ENCODE measurements around the gene PTPRK. TPM values are rescaled to one million over a fixed set of nuclear protein-coding genes. Genes with fewer than 3 reads are reported as not detected.

The PTPRK gene
- total and polyA plus RNA-seq, 2 donors (not counting 1 experiment from before 2014, with no cell fraction given): 16.2 to 18.7 TPM

DNA sequence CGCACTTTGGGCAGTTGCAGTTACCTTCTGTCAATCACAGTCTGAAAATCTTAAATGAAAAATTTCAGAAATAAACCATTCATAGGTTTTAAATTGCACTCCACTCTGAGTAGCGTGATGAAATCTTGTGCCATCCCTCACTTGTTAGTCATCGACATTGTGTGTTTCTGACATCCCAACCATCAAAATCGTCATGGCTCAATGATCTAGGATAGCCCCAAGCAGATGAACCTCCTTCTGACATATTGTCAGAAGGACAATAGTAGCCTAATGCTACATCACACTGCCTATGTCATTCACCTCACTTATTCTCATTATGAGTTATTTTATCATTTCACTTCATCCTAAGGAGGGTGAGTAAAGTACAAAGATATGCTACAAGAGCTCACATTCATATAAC, 284.8 kb downstream of the PTPRK start:
- H3K27ac Mint-ChIP-seq: no peak overlapping the region
- POLR2A ChIA-PET: no interaction called here

DNA sequence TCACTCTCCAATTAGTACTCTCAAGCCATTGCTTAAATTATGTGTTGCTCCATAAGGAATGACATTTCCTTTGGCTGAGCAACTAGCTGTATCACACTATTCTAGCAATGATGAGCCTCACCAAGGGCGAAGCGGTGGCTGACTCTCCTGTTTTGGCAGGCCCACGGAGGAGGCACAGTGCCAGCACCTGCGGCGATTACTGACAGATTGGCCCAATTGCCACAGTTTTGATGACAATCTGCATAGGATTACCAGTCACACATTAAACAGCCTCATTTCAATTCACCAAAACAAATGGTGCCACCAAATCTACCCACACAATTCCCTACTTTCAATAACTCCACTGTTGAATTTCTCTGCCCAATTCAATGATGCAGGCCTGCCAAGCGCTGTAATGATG, 286.9 kb downstream of the PTPRK start:
- peaks cover 8% of the 10 kb centered on the region for H3K4me1 Mint-ChIP-seq
- intact Hi-C loops (cut with micrococcal nuclease): no loop called here
- H3K27ac Mint-ChIP-seq: no peak overlapping the region
- no peak overlapping the region for H2AFZ ChIP-seq (ENCODE audit: insufficient read depth, low read depth, low read length, poor library complexity, severe bottlenecking)
- DNase-seq: no peak
- peaks cover 3 to 14% of the 10 kb centered on the region in 2 donors for H3K4me1 ChIP-seq (ENCODE audit: control insufficient read depth in 2 of 2, insufficient read depth in 2 of 2, low read length in 2 of 2)
- ATAC-seq (ENCODE audit: low read depth): no peak
- peaks cover 4% of the 10 kb centered on the region for H4K20me1 ChIP-seq (ENCODE audit: control insufficient read depth, insufficient read depth, low read length, poor library complexity, severe bottlenecking)
- no peak overlapping the region for H3K9ac ChIP-seq (ENCODE audit: low read length)
- no peak overlapping the region for H3K27ac ChIP-seq (ENCODE audit: low read length in 2 of 2)
- WGBS (ENCODE audit: insufficient coverage): 98% methylated on average over 5 of the region's 6 CpGs
- CTCF ChIA-PET: no interaction called here
- no peak overlapping the region for H3K4me3 ChIP-seq (ENCODE audit: control extremely low read depth in 1 of 5, extremely low read depth in 1 of 5, insufficient read depth in 1 of 5, low read depth in 2 of 5, low read length in 4 of 5)
- H3K27me3 ChIP-seq (replicated peaks in 1 of 4; ENCODE audit: control extremely low read depth in 1 of 4, control insufficient read depth in 3 of 4, insufficient read depth in 4 of 4, low read length in 3 of 4): no peaks in the 10 kb centered on the region
- peaks cover 9 to 13% of the 10 kb centered on the region in 2 experiments for H3K36me3 ChIP-seq (replicated peaks in 1 of 2; ENCODE audit: control extremely low read depth in 1 of 2, control insufficient read depth in 1 of 2, extremely low read depth in 1 of 2, insufficient read depth in 2 of 2, low read length in 1 of 2)
- peaks cover 68% of the 10 kb centered on the region for H3K79me2 ChIP-seq (ENCODE audit: control insufficient read depth, insufficient read depth, low read length)
- no peak overlapping the region for H3K4me3 Mint-ChIP-seq
- POLR2A ChIA-PET: no interaction called here
- no peaks in the 10 kb centered on the region for H3K9me3 Mint-ChIP-seq (ENCODE audit: insufficient read depth)
- no peak overlapping the region for H3K4me2 ChIP-seq (replicated peaks; ENCODE audit: low read depth, low read length, poor library complexity, severe bottlenecking)
- no peaks in the 10 kb centered on the region for H3K9me3 ChIP-seq (ENCODE audit: control extremely low read depth in 1 of 3, control insufficient read depth in 2 of 3, insufficient read depth in 1 of 3, low read length in 2 of 3)
- H3K27me3 Mint-ChIP-seq: no peaks in the 10 kb centered on the region
- no peak for TF ChIP-seq EZH2 (IDR thresholded peaks at IDR 0.05; ENCODE audit: borderline replicate concordance, insufficient read depth, low read depth, low read length, poor library complexity, severe bottlenecking)
- TF ChIP-seq, protein P1, sequence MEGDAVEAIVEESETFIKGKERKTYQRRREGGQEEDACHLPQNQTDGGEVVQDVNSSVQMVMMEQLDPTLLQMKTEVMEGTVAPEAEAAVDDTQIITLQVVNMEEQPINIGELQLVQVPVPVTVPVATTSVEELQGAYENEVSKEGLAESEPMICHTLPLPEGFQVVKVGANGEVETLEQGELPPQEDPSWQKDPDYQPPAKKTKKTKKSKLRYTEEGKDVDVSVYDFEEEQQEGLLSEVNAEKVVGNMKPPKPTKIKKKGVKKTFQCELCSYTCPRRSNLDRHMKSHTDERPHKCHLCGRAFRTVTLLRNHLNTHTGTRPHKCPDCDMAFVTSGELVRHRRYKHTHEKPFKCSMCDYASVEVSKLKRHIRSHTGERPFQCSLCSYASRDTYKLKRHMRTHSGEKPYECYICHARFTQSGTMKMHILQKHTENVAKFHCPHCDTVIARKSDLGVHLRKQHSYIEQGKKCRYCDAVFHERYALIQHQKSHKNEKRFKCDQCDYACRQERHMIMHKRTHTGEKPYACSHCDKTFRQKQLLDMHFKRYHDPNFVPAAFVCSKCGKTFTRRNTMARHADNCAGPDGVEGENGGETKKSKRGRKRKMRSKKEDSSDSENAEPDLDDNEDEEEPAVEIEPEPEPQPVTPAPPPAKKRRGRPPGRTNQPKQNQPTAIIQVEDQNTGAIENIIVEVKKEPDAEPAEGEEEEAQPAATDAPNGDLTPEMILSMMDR (IDR thresholded peaks at IDR 0.05): no peak

More for the DNA sequence above, 284.8 kb downstream of the PTPRK start:
- CTCF ChIA-PET: no interaction called here
- DNase-seq: no peak
- Mint-ChIP-seq H3K4me1 (peaks cover 19% of the 10 kb centered on the region), H3K4me3 (no peak overlapping the region), H3K27me3 (no peaks in the 10 kb centered on the region), H3K9me3 (ENCODE audit: insufficient read depth) (no peaks in the 10 kb centered on the region)
- peaks cover 4% of the 10 kb centered on the region for H4K20me1 ChIP-seq (ENCODE audit: control insufficient read depth, insufficient read depth, low read length, poor library complexity, severe bottlenecking)
- no peak overlapping the region for H3K4me2 ChIP-seq (replicated peaks; ENCODE audit: low read depth, low read length, poor library complexity, severe bottlenecking)
- no peak overlapping the region for H3K27ac ChIP-seq (ENCODE audit: low read length in 2 of 2)
- intact Hi-C loops (cut with micrococcal nuclease): no loop called here
- no peak overlapping the region for H3K4me3 ChIP-seq (ENCODE audit: control extremely low read depth in 1 of 5, extremely low read depth in 1 of 5, insufficient read depth in 1 of 5, low read depth in 2 of 5, low read length in 4 of 5)
- no peak overlapping the region for H2AFZ ChIP-seq (ENCODE audit: insufficient read depth, low read depth, low read length, poor library complexity, severe bottlenecking)
- no peaks in the 10 kb centered on the region for H3K27me3 ChIP-seq (replicated peaks in 1 of 4; ENCODE audit: control extremely low read depth in 1 of 4, control insufficient read depth in 3 of 4, insufficient read depth in 4 of 4, low read length in 3 of 4)
- peaks cover 8 to 9% of the 10 kb centered on the region in 2 experiments for H3K36me3 ChIP-seq (replicated peaks in 1 of 2; ENCODE audit: control extremely low read depth in 1 of 2, control insufficient read depth in 1 of 2, extremely low read depth in 1 of 2, insufficient read depth in 2 of 2, low read length in 1 of 2)
- H3K9ac ChIP-seq (ENCODE audit: low read length): no peak overlapping the region
- TF ChIP-seq, protein P1 (IDR thresholded peaks at IDR 0.05): no peak
- no peak for TF ChIP-seq EZH2 (IDR thresholded peaks at IDR 0.05; ENCODE audit: borderline replicate concordance, insufficient read depth, low read depth, low read length, poor library complexity, severe bottlenecking)
- 93% methylated on average over 3 of the region's 4 CpGs for WGBS (ENCODE audit: insufficient coverage)
- H3K79me2 ChIP-seq (ENCODE audit: control insufficient read depth, insufficient read depth, low read length): peaks cover 70% of the 10 kb centered on the region
- no peaks in the 10 kb centered on the region for H3K9me3 ChIP-seq (ENCODE audit: control extremely low read depth in 1 of 3, control insufficient read depth in 2 of 3, insufficient read depth in 1 of 3, low read length in 2 of 3)
- peaks cover 7 to 25% of the 10 kb centered on the region in 2 donors for H3K4me1 ChIP-seq (ENCODE audit: control insufficient read depth in 2 of 2, insufficient read depth in 2 of 2, low read length in 2 of 2)
- no peak for ATAC-seq (ENCODE audit: low read depth)
